AG09309 (cell line): ENCODE measurements around the gene GRID2IP.
"Not testable (repeated sequence)": the region's sequence is repeated elsewhere in the genome, so short reads cannot be mapped to it uniquely, and the experiment has no call there.

Source experiments
- DNase-seq: peaks from one replicate; pipeline ENCODE4 v3.0.0-alpha.2; 2010; ENCODE audit warnings: low read depth
- H3K4me3 ChIP-seq: 2 replicates; pipeline ENCODE4 v1.5.1; 2011; ENCODE audit warnings: mild to moderate bottlenecking, low read depth, low read length, moderate library complexity; ENCODE audit not compliant: control insufficient read depth
- CTCF ChIP-seq: IDR thresholded peaks from 2 replicates; pipeline ENCODE4 v1.5.1; 2011; ENCODE audit warnings: mild to moderate bottlenecking, low read depth, low read length, inconsistent platforms; ENCODE audit not compliant: insufficient read depth, control insufficient read depth; ENCODE audit errors: missing control alignments

The GRID2IP gene

GRCh38 chr7:6551016-6551511 lies at the start of gene GRID2IP:
Gene GRID2IP, minus strand, starts transcription at chr7:6551461. Its CDS starts 25 bp downstream, at chr7:6551436.
- H3K4me3 ChIP-seq, result no peak within 1 kb of the TSS
- DNase-seq, result no peak
- no peak for TF ChIP-seq CTCF

- H3K4me3 ChIP-seq, result no peak overlapping the region
- no peak for DNase-seq
- no peak for TF ChIP-seq CTCF
Observed at GRCh38 chr7:6600093-6600492, 48.8 kb upstream of the GRID2IP start.

- H3K4me3 ChIP-seq, result peak overlapping the region; percentile 84
- no peak for DNase-seq
- no peak for TF ChIP-seq CTCF
Observed at GRCh38 chr7:6590645-6591110, 39.4 kb upstream of the GRID2IP start.

- TF ChIP-seq CTCF, result peak; percentile 40
- H3K4me3 ChIP-seq, result peak within 1 kb of the TSS; percentile 84
- DNase-seq, result peak; percentile 25
Observed at GRCh38 chr7:6589829-6590644, 38.8 kb upstream of the GRID2IP start, which contains the start of gene INTS15. Gene INTS15, plus strand, starts transcription at chr7:6590021. Its CDS starts 263 bp downstream, at chr7:6590284.

- H3K4me3 ChIP-seq, result peak overlapping the region; percentile 21
- DNase-seq, result no peak
- TF ChIP-seq CTCF, result no peak
Observed at GRCh38 chr7:6589151-6589828, 38.0 kb upstream of the GRID2IP start.

GRCh38 chr7:6588566-6588965 lies 37.3 kb upstream of the GRID2IP start:
- DNase-seq, result no peak
- no peak overlapping the region for H3K4me3 ChIP-seq
- no peak for TF ChIP-seq CTCF

- not testable (repeated sequence) for DNase-seq, H3K4me3 ChIP-seq
Observed at GRCh38 chr7:6585746-6586432, 34.6 kb upstream of the GRID2IP start.
